K562 (cell line): Measurements from ENCODE around the gene CTIF. TPM values are rescaled to one million over a fixed set of nuclear protein-coding genes. Genes with fewer than 3 reads are reported as not detected.

ENCODE experiments used
- ATAC-seq: fragments of 200-7000 bp; cut with Tn5 transposase; 3 replicates; pipeline ENCODE4 v1.9.1; 2020; ENCODE audit warnings: moderate library complexity
- BruUV-seq: library from RNA; stranded (reverse); fragments of 400-500 nt; replicated peaks from 2 replicates; lab custom pipeline; 2021; lab: Mats Ljungman, UMichigan
- CTCF ChIA-PET: fragments of 300-600 bp; formaldehyde crosslinking; extraction: SDS; loops from one replicate; lab custom pipeline; 2021; ENCODE audit warnings: low intra/inter-chr PET ratio; lab: Yijun Ruan, JAX
- POLR2A ChIA-PET: fragments of 300-600, 350-650 bp; sonication (Branson Sonifier 250); formaldehyde crosslinking; extraction: SDS; loops from one replicate; lab custom pipeline; 2021; ENCODE audit warnings: antibody characterized with exemption, inconsistent platforms; lab: Yijun Ruan, JAX
- DNase-seq, 4 experiments: peaks; one replicate each; pipeline versions ENCODE4 v3.0.0 to v3.0.0-alpha.2; 2011 to 2018; ENCODE audit warnings: low spot score in 3 of 4, mixed read lengths in 3 of 4; ENCODE audit errors: extremely low read depth in 1 of 4
- FAIRE-seq: peaks from 2 replicates; lab custom pipeline; 2011; peaks lifted over from hg19 to GRCh38; lab: Jason Lieb, UNC
- H2AFZ ChIP-seq: 2 replicates; pipeline ENCODE4 v1.6.0; 2011; ENCODE audit warnings: low read depth, low read length, control low read depth, inconsistent platforms
- H3K27ac ChIP-seq: fragments of 200-600 bp; 3 replicates; pipeline ENCODE4 v1.8.0; 2011; ENCODE audit warnings: low read depth, mild to moderate bottlenecking, control low read depth, inconsistent platforms, low read length, moderate library complexity, mixed read lengths; ENCODE audit errors: extremely low read depth
- H3K27me3 ChIP-seq, 2 experiments: fragments of 300-600 bp in 1 of 2; 2 replicates in 1 of 2; 3 replicates in 1 of 2; pipeline versions ENCODE4 v1.6.0 to v1.8.0; 2011; ENCODE audit warnings: inconsistent platforms in 2 of 2, low read length in 2 of 2, mild to moderate bottlenecking in 1 of 2, mixed read lengths in 1 of 2, moderate library complexity in 1 of 2; ENCODE audit not compliant: control insufficient read depth in 2 of 2, insufficient read depth in 2 of 2
- H3K36me3 ChIP-seq: fragments of 300-600 bp; 3 replicates; pipeline ENCODE4 v1.8.0; 2011; ENCODE audit warnings: mild to moderate bottlenecking, low read length, inconsistent platforms; ENCODE audit not compliant: control insufficient read depth, insufficient read depth
- H3K4me1 ChIP-seq, 2 experiments: fragments of 200-600 bp in 1 of 2; replicated peaks in 1 of 2; 2 replicates in 1 of 2; 3 replicates in 1 of 2; pipeline versions ENCODE4 v1.5.1 to v1.8.0; 2011; ENCODE audit warnings: inconsistent platforms in 2 of 2, low read length in 2 of 2, mild to moderate bottlenecking in 1 of 2, mixed read lengths in 1 of 2, moderate library complexity in 1 of 2; ENCODE audit not compliant: control insufficient read depth in 2 of 2, insufficient read depth in 2 of 2
- H3K4me2 ChIP-seq: 2 replicates; pipeline ENCODE4 v1.6.1; 2011; ENCODE audit warnings: low read length, control low read depth, inconsistent platforms, mixed read lengths; ENCODE audit not compliant: insufficient read depth
- H3K4me3 ChIP-seq: fragments of 200-600 bp; sonication (generic), shearing (Covaris generic); 2 replicates; pipeline ENCODE4 v1.5.1; 2016; ENCODE audit warnings: control low read depth, inconsistent platforms
- H3K79me2 ChIP-seq: fragments of 200-600 bp; 3 replicates; pipeline ENCODE4 v1.8.0; 2011; ENCODE audit warnings: low read length, inconsistent platforms; ENCODE audit not compliant: control insufficient read depth, insufficient read depth
- H3K9ac ChIP-seq, 2 experiments: 2 replicates each; pipeline versions ENCODE4 v1.6.0 to v1.6.1; 2011; ENCODE audit warnings: low read depth in 2 of 2, low read length in 2 of 2, control low read depth in 1 of 2, inconsistent platforms in 1 of 2, mild to moderate bottlenecking in 1 of 2, mixed read lengths in 1 of 2; ENCODE audit not compliant: insufficient read depth in 1 of 2
- H3K9me1 ChIP-seq: one replicate; pipeline ENCODE4 v1.6.0; 2011; ENCODE audit warnings: inconsistent platforms, mild to moderate bottlenecking, low read length, moderate library complexity; ENCODE audit not compliant: control insufficient read depth, insufficient read depth
- H3K9me3 ChIP-seq: replicated peaks from 2 replicates; pipeline ENCODE4 v1.5.1; 2011; ENCODE audit warnings: low read depth, low read length, inconsistent platforms; ENCODE audit not compliant: control insufficient read depth, insufficient read depth
- H4K20me1 ChIP-seq: replicated peaks from 2 replicates; pipeline ENCODE4 v1.6.1; 2011; ENCODE audit warnings: low read length, inconsistent platforms, mixed read lengths; ENCODE audit not compliant: control insufficient read depth, insufficient read depth
- CBFA2T2 ChIP-seq: fragments of 450-650 bp; conservative IDR thresholded peaks from 2 replicates; pipeline ENCODE4 v1.6.1; 2017; ENCODE audit warnings: mild to moderate bottlenecking
- CBFA2T3 ChIP-seq: fragments of 450-650 bp; IDR thresholded peaks from 2 replicates; pipeline ENCODE4 v1.6.1; 2017
- DMBX1 ChIP-seq: fragments of 250-450 bp; sonication (Bioruptor Pico); IDR thresholded peaks from 2 replicates; pipeline ENCODE4 v1.8.0; 2022; ENCODE audit warnings: inconsistent platforms, mild to moderate bottlenecking, moderate library complexity, borderline replicate concordance
- ESRRA ChIP-seq: fragments of 450-650 bp; IDR thresholded peaks from 2 replicates; pipeline ENCODE4 v1.6.1; 2014; ENCODE audit warnings: low read depth, mild to moderate bottlenecking, moderate library complexity, borderline replicate concordance
- KDM1A ChIP-seq, 2 experiments: fragments of 450-650 bp; IDR thresholded peaks; 2 replicates each; pipeline ENCODE4 v1.6.1; 2016; ENCODE audit warnings: mild to moderate bottlenecking in 2 of 2
- MAFF ChIP-seq: IDR thresholded peaks from 2 replicates; pipeline ENCODE4 v1.6.1; 2012; ENCODE audit warnings: low read length, improper control_type of control experiment
- NCOR1 ChIP-seq: fragments of 450-650 bp; IDR thresholded peaks from 2 replicates; pipeline ENCODE4 v1.6.1; 2016; ENCODE audit warnings: mild to moderate bottlenecking, moderate library complexity
- NR2C1 ChIP-seq, 2 experiments: fragments of 450-650 bp; IDR thresholded peaks; 2 replicates each; pipeline ENCODE4 v1.6.1; 2017; ENCODE audit warnings: mild to moderate bottlenecking in 2 of 2, antibody characterized with exemption in 1 of 2, inconsistent platforms in 1 of 2, missing compliant biosample characterization in 1 of 2, missing genetic modification characterization in 1 of 2
- RB1 ChIP-seq: fragments of 450-650 bp; IDR thresholded peaks from 2 replicates; pipeline ENCODE4 v1.6.1; 2017; ENCODE audit warnings: low read depth, mild to moderate bottlenecking
- RBM25 ChIP-seq: fragments of 200-400 bp; formaldehyde crosslinking; IDR thresholded peaks from 2 replicates; pipeline ENCODE4 v1.6.1; 2018; ENCODE audit warnings: low read length, low read depth, moderate library complexity; ENCODE audit not compliant: severe bottlenecking
- SMAD1 ChIP-seq: fragments of 150-350 bp; IDR thresholded peaks from 2 replicates; pipeline ENCODE4 v1.6.1; 2014; ENCODE audit warnings: low read length, low read depth; ENCODE audit not compliant: partially characterized antibody
- SMAD4 ChIP-seq: fragments of 250-450 bp; sonication (Bioruptor Pico); conservative IDR thresholded peaks from 2 replicates; pipeline ENCODE4 v1.8.0; 2021; ENCODE audit warnings: inconsistent platforms, mild to moderate bottlenecking, moderate library complexity
- TOE1 ChIP-seq, 2 experiments: fragments of 450-650 bp in 1 of 2; sonication (generic) in 1 of 2; formaldehyde crosslinking in 1 of 2; IDR thresholded peaks; 2 replicates each; pipeline versions ENCODE4 v1.7.1 to v1.8.0; 2016 to 2022; ENCODE audit warnings: borderline replicate concordance in 2 of 2, mild to moderate bottlenecking in 2 of 2, antibody characterized with exemption in 1 of 2, inconsistent platforms in 1 of 2, low read depth in 1 of 2, missing genetic modification reagents in 1 of 2, moderate library complexity in 1 of 2
- ZFP1 ChIP-seq: fragments of 450-650 bp; formaldehyde crosslinking; IDR thresholded peaks from 2 replicates; pipeline ENCODE4 v1.4.0; 2020; ENCODE audit warnings: mild to moderate bottlenecking, mixed read lengths
- WGBS: fragments of 100-300 bp; shearing (Covaris generic); methylation state at CpG from one replicate; pipeline ENCODE4 v1.1.6; 2016; ENCODE audit warnings: low coverage, mixed read lengths; ENCODE audit not compliant: insufficient coverage; ENCODE audit errors: missing lambda C conversion rate; 5-methylcytosine and 5-hydroxymethylcytosine counted together
- in situ Hi-C: fragments of 300-500 bp; cut with MboI; formaldehyde crosslinking; loops from 4 replicates; pipeline ENCODE4 v1.15.0; 2018; ENCODE audit warnings: inconsistent platforms, mixed read lengths
- intact Hi-C: fragments of 100-400 bp; cut with micrococcal nuclease; formaldehyde crosslinking; loops from 2 replicates; pipeline ENCODE4 v1.14.2; 2022
- polyA plus RNA-seq, 8 experiments: library from polyadenylated mRNA; depleted of rRNA in 4 of 8; stranded (reverse) in 5 of 8; unstranded in 3 of 8; fragments of >200 nt; fragmentation: Nextera tagmentation in 2 of 8; fragmentation: Illumina TruSeq in 1 of 8; extraction: Ambion mirVana in 2 of 8; extraction: Trizol in 1 of 8; gene quantifications; 2 replicates each; pipeline versions ENCODE4 v1.2.1 to v1.2.3, GENCODE V29; 2011 to 2014; ENCODE audit warnings: inconsistent platforms in 1 of 8, missing spikeins in 1 of 8
- total RNA-seq, 7 experiments: library from RNA; depleted of rRNA in 6 of 7; stranded (reverse); fragments of >200 nt in 6 of 7; fragmentation: Illumina TruSeq in 2 of 7; extraction: Trizol in 2 of 7; gene quantifications; 2 replicates each; pipeline versions ENCODE4 v1.2.1 to v1.2.3, GENCODE V29; 2011 to 2021; ENCODE audit warnings: low replicate concordance in 1 of 7
- TF ChIP-seq, protein P1 (sequence below), 2 experiments: fragments of 450-650 bp in 1 of 2; sonication (generic) in 1 of 2; formaldehyde crosslinking in 1 of 2; IDR thresholded peaks in 1 of 2; conservative IDR thresholded peaks in 1 of 2; 2 replicates each; pipeline versions ENCODE4 v1.6.1 to v1.8.1; 2016 to 2023; ENCODE audit warnings: mild to moderate bottlenecking in 2 of 2, moderate library complexity in 2 of 2, inconsistent platforms in 1 of 2, missing genetic modification reagents in 1 of 2
- TF ChIP-seq, protein P2 (sequence below): fragments of 250-450 bp; sonication (Bioruptor Pico); IDR thresholded peaks from 2 replicates; pipeline ENCODE4 v1.8.0; 2022; ENCODE audit warnings: moderate library complexity, mild to moderate bottlenecking, inconsistent platforms
- TF ChIP-seq, protein P3 (sequence below): sonication (generic); formaldehyde crosslinking; IDR thresholded peaks from 2 replicates; pipeline ENCODE4 v1.8.0; 2022; ENCODE audit warnings: mild to moderate bottlenecking, missing genetic modification reagents

Gene CTIF
- total and polyA plus RNA-seq, 9 of the 15 experiments (the other 6 are each of a cell fraction or from before 2014, with no cell fraction given): 0.17 to 11.5 (median 2.2) TPM

DNA sequence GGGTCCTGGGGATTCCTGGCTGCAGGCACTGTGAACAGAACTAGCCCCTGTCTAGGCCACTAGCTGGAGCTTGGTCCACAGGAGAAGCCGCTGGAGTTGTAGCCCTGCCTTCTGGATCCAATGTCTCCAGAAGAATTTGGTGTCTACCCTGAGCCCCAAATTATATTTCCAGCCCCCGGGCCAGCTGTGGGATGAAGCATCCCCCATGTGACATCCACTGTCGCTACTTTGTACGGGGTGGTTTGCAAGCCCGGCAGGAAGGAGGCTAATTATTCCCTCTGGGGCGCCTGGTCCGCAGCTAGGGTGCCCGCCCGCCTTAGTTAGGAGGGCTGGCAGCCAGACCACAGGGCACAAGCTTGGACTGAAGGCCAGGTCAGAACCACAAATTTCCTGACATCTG, 305.4 kb downstream of the CTIF start (continued):
- TF ChIP-seq TOE1 (IDR thresholded peaks at IDR 0.05; ENCODE audit: borderline replicate concordance): no peak
- no peak for TF ChIP-seq TOE1 (CRISPR knock-in tag; IDR thresholded peaks at IDR 0.05; ENCODE audit: borderline replicate concordance, low read depth)

DNA sequence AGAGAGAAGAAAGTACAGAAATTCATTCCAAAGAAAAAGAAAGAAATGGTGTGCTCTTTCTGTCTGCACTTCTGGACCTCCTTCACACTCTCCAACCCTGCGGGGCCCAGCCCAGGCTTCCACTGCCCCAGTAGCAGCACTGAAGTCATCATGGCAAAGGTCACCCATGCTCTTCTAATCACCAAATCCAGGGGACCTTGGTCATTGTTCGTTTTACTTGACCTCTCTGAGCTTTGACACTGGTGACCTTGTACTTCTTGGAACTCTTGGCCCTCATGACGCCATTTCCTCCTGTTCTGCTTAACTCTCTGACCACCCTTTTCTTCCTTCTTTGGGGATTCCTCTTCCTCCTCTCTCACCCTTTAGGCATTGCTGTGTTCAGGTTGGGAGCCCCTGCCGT, 306.3 kb downstream of the CTIF start:
- no peak overlapping the region for H3K4me2 ChIP-seq
- ChIA-PET POLR2A (no interaction called here), CTCF (no interaction called here)
- H3K79me2 ChIP-seq: no peaks in the 10 kb centered on the region
- FAIRE-seq: peak; percentile 89
- in situ Hi-C loops: no loop called here
- H3K9me1 ChIP-seq: no peaks in the 10 kb centered on the region
- ATAC-seq: peak; percentile 45; the same call in 1 of the 3 replicates
- DNase-seq: peak in 2 of 4 experiments; percentile 37 to 71
- H3K4me3 ChIP-seq: no peak overlapping the region
- peaks cover 30 to 37% of the 10 kb centered on the region in 2 experiments for H3K4me1 ChIP-seq
- H3K9me3 ChIP-seq: no peaks in the 10 kb centered on the region
- no TSS peak for BruUV-seq
- H3K9ac ChIP-seq: no peak overlapping the region
- no peaks in the 10 kb centered on the region for H3K36me3 ChIP-seq
- H3K27ac ChIP-seq: no peak overlapping the region
- 0 out of 2 replicates have a peak, but pooled peaks cover 5% of the 10 kb centered on the region for H4K20me1 ChIP-seq
- intact Hi-C loops: no loop called here
- H3K27me3 ChIP-seq: no peaks in the 10 kb centered on the region
- H2AFZ ChIP-seq: no peak overlapping the region
- WGBS: 4% methylated on average over 3 of the region's 4 CpGs
- TF ChIP-seq SMAD1: no peak
- TF ChIP-seq SMAD4: 0 out of 2 replicates have a peak, but pooled peaks have one; percentile 41
- TF ChIP-seq KDM1A (IDR thresholded peaks at IDR 0.05): peak; percentile 18 to 52; a peak in 2 of 4 replicates
- peak; percentile 35 for TF ChIP-seq CBFA2T2
- TF ChIP-seq CBFA2T3: peak; percentile 70
- TF ChIP-seq NR2C1 (IDR thresholded peaks at IDR 0.05): peak; percentile 57; the same call in 1 of the 2 replicates
- peak; percentile 80 for TF ChIP-seq NR2C1 (tag; IDR thresholded peaks at IDR 0.05)
- no peak for TF ChIP-seq MAFF
- TF ChIP-seq NCOR1: peak; percentile 26; the same call in 1 of the 2 replicates
- TF ChIP-seq, protein P1, sequence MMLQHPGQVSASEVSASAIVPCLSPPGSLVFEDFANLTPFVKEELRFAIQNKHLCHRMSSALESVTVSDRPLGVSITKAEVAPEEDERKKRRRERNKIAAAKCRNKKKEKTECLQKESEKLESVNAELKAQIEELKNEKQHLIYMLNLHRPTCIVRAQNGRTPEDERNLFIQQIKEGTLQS (IDR thresholded peaks at IDR 0.05): 0 out of 2 replicates have a peak, but pooled peaks have one; percentile 36
- TF ChIP-seq, protein P1 (CRISPR knock-in tag; conservative IDR thresholded peaks at IDR 0.05): no peak
- TF ChIP-seq ZFP1: no peak
- TF ChIP-seq RBM25: no peak
- 0 out of 2 replicates have a peak, but pooled peaks have one; percentile 24 for TF ChIP-seq DMBX1 (CRISPR knock-in tag)
- TF ChIP-seq, protein P2, sequence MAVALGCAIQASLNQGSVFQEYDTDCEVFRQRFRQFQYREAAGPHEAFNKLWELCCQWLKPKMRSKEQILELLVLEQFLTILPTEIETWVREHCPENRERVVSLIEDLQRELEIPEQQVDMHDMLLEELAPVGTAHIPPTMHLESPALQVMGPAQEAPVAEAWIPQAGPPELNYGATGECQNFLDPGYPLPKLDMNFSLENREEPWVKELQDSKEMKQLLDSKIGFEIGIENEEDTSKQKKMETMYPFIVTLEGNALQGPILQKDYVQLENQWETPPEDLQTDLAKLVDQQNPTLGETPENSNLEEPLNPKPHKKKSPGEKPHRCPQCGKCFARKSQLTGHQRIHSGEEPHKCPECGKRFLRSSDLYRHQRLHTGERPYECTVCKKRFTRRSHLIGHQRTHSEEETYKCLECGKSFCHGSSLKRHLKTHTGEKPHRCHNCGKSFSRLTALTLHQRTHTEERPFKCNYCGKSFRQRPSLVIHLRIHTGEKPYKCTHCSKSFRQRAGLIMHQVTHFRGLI (CRISPR knock-in tag): no peak
- TF ChIP-seq, protein P3, sequence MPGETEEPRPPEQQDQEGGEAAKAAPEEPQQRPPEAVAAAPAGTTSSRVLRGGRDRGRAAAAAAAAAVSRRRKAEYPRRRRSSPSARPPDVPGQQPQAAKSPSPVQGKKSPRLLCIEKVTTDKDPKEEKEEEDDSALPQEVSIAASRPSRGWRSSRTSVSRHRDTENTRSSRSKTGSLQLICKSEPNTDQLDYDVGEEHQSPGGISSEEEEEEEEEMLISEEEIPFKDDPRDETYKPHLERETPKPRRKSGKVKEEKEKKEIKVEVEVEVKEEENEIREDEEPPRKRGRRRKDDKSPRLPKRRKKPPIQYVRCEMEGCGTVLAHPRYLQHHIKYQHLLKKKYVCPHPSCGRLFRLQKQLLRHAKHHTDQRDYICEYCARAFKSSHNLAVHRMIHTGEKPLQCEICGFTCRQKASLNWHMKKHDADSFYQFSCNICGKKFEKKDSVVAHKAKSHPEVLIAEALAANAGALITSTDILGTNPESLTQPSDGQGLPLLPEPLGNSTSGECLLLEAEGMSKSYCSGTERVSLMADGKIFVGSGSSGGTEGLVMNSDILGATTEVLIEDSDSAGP: no peak
- peak; percentile 66; the same call in 1 of the 2 replicates for TF ChIP-seq ESRRA
- TF ChIP-seq RB1: no peak
